Activated CD4-positive, alpha-beta T cell treated with anti-CD3 and anti-CD28 coated beads, Interleukin-10, Interleukin-2, amounts not matched to agents 100 ng/mL and 50 ng/mL, durations not matched to agents 16 hours and 8 hours (primary cell): Measurements from ENCODE around the gene ALDOB.
"Not testable (repeated sequence)": the region's sequence is repeated elsewhere in the genome, so short reads cannot be mapped to it uniquely, and the experiment has no call there.

Experiments used
- DNase-seq: peaks from one replicate; pipeline ENCODE4 v3.0.0-alpha.2; 2020

Gene ALDOB

DNA sequence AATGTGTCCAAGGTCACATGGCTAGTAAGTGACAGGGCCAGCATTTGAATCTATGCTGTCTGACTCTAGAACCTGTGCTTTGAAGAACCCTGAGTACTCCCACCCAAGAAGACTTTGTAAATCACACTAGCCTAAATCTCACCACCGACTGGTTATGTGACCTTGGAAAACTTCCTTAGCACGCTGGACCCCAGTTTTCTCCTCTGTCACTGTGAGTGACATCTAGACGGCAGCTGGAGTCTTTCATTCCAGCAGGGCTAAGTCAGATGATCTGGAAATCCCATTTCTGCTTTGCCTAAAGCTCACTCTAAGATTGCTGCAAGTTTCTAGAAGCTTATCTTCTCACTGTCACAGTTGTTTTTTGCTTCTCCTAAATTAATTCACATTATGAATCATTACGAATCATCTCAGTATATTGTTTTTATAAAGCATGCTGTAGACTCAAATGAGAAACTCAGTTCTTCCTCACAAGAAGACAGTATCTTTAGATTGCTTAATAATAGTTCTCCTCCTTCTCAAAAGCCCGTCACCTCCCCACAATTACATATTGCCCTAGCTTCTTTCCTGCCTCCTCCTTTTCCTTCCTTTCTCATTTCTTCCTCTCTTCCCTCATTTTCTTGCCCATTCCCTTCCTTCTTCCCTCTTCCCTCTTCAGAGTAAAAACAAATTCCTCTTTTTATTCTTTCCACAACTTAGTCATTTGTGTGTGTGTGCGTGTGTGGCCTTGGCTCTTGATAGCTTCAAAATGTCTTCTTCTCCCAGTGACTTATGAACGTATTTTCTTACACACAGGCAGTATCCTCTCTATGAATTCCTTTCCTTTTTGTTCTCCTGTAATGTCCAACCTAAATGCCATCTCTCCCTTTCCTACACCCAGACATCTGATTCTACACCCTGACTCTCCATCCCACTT lies 16.8 kb downstream of the ALDOB start:
- DNase-seq, result no peak

- no peak for DNase-seq
Measured at GRCh38 chr9:101417977-101418376, 17.6 kb downstream of the ALDOB start.

DNA sequence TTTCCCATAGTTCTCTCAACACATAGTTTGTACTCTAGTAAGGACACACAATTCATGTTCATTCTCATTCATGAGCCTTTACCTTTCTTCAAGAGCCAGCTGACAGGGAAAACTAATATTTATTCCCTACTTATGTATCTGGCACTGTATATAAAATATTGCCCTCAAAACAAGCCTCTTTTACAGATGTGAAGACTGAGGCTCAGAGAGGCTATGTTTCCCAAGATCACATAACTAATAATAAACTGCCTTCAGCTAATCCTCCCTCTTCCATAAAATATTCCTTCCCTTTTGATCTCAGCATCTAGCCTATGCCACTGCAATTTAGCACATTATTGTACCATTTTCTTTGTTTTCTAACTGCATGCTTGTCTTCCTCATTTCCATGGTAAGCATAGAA lies 18.2 kb downstream of the ALDOB start:
- DNase-seq, result no peak

DNA sequence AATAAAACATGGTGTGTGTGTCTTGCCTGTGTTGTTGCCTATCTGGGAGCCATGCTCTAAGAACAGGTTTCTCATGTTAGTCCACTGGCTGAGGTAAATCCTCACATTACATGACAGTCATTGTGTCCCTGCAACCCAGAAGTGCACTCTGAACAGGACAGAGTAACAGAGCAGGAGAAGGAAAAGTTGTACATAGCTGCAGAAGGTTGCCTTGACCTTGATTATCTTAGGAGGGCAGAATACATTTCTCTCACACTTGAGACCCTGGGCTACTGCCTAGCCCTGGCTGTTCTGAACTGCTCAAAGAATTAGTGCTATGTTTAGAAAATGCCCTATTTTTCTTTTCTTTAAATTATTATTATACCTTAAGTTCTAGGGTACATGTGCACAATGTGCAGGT lies 20.0 kb downstream of the ALDOB start:
- no peak for DNase-seq

DNA sequence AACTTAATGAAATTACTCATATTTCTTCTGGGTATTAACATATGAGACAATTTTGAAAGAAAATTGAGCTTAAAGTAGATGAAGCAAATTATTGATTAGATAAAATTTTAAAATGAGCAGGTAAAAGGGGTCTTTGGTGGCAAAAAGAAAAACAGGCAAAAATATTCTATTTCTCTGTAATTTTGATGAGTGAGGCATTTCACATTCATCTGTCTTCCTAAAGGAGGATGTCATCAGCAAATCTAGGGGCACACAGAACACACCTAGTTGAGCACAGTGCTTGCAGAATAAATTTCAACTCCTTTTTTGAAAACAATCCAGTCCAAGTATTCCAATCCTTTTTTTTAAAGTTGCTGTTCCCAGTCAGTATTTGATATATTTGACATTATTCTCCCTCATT lies 20.7 kb downstream of the ALDOB start:
- DNase-seq, result no peak

- DNase-seq, result no peak
Measured at GRCh38 chr9:101409079-101409477, 26.5 kb downstream of the ALDOB start.

- no peak for DNase-seq
Measured at GRCh38 chr9:101408374-101409078, 27.0 kb downstream of the ALDOB start.

- no peak for DNase-seq
Measured at GRCh38 chr9:101403516-101404285, 31.9 kb downstream of the ALDOB start.

- DNase-seq, result no peak
Measured at GRCh38 chr9:101400120-101400519, 35.5 kb downstream of the ALDOB start.

GRCh38 chr9:101399643-101399970 lies 36.0 kb downstream of the ALDOB start:
- peak; percentile 18 for DNase-seq

DNA sequence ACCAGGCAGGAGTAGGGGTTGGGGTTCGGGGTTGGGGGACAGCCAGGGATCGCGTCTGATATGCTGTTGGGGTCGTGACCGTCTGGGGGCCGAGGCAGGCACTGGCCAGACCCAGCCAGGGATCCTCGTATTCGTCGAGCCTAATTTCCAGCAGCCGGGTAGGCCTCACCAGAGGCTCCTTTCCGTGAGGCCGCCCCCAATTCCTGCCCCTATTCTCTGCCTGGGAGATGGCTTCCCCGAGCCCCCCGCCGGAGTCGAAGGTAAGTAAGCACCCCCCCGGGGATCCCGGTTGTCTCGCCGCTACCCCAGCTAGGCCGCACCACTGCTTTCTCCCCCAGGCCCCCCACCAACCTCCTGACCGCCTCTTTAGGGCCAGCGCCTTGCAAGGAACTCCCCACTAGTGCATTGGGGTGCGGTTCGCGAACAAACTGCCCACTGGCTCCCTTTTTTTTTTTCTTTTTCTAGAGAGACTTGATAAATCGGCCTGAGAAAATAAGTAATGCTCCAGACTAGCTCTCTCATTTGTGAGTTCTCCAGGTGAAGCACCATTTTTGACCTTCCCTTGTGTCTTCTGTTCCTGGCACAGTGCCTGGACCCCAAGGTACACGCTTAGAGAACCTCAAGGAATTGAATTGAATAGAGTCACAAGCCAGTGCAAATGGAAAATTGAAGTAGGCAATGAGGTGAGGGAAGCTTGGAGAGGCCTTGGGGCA lies 36.5 kb downstream of the ALDOB start:
- DNase-seq, result no peak

DNA sequence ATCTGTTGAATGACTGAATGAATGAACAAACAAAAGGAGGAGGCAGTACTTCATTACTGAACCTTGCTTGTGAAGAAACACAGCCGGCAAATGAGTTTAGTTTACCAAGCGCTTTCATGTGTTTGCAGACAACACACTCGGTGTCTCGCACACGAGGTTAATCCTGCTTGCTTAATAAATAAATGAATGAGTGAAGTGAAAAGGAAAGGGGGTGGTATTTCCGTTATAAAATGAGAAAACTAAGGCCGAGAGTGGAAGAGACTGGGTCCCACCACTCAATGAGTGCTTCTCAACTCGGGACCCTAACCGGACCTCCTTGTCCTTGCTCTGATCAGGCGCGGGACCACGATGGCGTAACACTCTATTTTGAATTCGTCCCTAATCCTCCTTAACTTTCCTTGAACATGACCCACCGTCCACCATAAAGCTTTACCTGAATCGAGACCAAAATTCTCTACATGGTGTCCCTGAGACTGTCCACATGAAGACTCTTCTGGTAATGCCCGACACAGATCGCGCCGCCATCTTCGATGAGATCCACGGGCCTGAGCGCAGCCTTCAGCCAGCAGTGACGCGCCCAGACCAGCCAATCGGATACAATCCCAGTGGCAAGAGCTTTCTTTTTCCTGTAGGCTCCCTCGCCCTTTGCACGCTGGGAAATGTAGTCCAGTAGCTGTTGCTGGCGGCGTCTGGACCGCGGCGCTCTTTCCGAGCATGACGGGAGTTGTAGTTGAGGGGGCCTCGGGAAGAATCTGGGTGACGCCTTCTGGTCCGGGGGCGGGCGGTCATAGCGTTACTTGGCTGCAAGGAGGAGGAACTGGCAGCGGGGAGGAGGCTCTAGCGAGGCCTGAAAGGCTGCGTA lies 37.3 kb downstream of the ALDOB start, which contains the start of the genes MRPL50 and ZNF189:
Gene MRPL50 (minus strand): TSS at position 551 of the 862 bp plus-strand sequence. CDS start 26 bp downstream, at position 525.
Gene ZNF189 (plus strand): TSS at position 784 of the 862 bp plus-strand sequence. CDS start 306 bp downstream, outside the sequence.
- peak; percentile 99 for DNase-seq

DNA sequence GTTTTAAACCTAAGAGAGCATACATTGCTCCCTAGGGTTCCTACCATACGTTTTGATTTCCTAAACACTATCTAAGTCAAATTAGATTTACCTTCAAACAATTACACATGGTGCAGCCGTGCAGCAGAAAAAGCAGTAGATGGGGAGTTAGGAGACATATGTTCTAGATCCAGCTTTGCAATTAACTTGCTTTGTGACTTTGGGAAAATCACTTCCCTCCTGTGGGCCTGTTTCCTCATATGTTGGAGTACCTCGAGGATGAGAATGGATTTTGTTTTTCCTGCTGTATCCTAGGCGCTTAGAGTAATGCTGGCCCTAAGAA lies 37.9 kb downstream of the ALDOB start:
- no peak for DNase-seq

DNA sequence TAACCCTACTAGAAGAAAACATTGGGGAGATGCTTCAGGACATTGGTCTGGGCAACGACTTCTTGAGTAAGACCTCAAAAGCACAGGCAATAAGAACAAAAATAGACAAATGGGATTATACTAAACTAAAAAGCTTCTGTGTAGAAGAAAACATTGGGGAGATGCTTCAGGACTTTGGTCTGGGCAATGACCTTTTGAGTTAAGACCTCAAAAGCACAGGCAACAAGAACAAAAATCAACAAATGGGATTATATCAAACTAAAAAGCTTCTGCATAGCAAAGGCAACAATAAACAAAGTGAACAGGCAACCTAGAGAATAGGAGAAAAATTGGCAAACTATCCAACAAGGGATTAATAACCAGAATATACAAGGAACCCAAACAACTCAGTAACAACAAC lies 40.9 kb downstream of the ALDOB start:
- no peak for DNase-seq

- DNase-seq, result no peak
Measured at GRCh38 chr9:101393135-101393534, 42.4 kb downstream of the ALDOB start.

- DNase-seq, result no peak
Measured at GRCh38 chr9:101388507-101388993, 47.0 kb downstream of the ALDOB start.

- peak; percentile 44 for DNase-seq
Measured at GRCh38 chr9:101387871-101388506, 47.6 kb downstream of the ALDOB start.

- DNase-seq, result not testable (repeated sequence)
Measured at GRCh38 chr9:101384873-101385536, 50.6 kb downstream of the ALDOB start, which contains the start of gene BAAT. Gene BAAT, minus strand, starts transcription at chr9:101385006. Its CDS starts 13,602 bp downstream, at chr9:101371404.

DNA sequence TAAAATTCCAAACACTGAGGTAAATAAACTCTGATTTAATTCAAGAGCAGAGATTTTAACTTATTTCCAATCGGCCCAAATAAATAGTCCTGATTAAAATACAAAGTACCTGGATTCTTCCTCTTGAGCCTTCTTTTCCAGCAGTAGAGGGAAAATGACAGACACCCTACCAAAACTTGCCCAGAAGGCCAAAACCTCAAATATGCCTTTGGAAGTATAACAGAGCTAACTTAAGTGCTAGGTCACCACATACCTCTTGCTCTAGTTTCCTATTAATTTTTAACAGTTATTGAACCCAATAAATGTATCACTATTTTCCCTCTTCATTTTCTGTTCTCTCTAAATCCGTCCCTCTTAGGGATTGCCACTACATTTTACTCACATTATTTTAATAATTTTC lies 52.2 kb downstream of the ALDOB start:
- DNase-seq, result no peak

DNA sequence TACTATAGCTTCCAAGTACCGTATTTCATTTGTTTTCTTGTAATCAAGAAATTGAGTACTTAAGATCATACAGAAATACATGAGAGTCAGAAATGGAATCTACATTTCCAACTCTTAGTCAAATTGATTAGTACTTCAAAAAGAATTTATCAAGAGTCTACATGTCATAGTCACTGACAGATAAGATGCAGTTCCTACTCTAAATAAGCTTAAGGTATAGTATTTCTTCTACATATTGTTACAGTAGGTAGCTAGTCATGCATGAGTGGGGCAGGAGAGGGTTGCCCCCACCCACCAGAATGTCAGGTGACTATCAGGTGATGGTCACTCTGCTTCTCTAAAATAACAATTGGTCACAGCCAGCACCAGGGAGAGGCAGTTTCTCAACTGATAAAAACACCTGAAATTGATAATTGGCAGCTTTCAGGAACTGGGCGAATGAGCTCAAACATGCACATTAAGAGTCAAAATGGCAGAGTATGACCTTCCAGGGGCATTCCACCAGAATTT lies 53.7 kb downstream of the ALDOB start:
- DNase-seq, result no peak
